ENCODE data around the gene FGF14. TPM values are rescaled to one million over a fixed set of nuclear protein-coding genes. Genes with fewer than 3 reads are reported as not detected.

The FGF14 gene
- total and polyA plus RNA-seq, 2 of the 4 experiments (the other 2 are of a cell fraction) = under 0.01 TPM; not detected in 1

DNA sequence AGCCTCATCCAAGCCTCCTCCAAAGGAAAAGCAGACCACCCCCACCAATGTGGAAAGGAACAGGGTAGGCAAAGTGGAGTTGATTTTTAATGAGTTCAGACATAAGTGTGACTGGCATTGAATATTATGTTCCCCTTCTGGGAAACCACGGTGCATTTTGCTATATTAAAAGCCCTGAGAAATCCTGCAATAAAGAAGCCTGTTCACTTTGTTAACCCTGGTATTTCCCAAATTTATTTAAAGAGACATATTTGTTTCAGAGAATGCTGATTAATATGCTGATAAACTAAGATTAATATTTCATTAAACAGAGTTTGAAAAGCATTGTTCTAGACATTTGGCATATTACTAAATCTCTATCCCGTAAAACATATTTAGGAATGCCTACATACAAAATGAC is 151.4 kb downstream of the FGF14 start:
- Histone ChIP-seq H2AK9ac (replicated peaks; ENCODE audit: low read depth, low read length, poor library complexity) (no peak overlapping the region), H3K9me1 (ENCODE audit: insufficient read depth, low read length) (no peaks in the 10 kb centered on the region), H3K18ac (ENCODE audit: low read depth, low read length) (no peak overlapping the region), H3K56ac (ENCODE audit: extremely low read depth, insufficient read depth, low read length) (no peak overlapping the region), H3K4me1 (ENCODE audit: control insufficient read depth, insufficient read depth, low read length) (no peaks in the 10 kb centered on the region), H4K91ac (ENCODE audit: insufficient read depth, low read depth, low read length) (no peak overlapping the region), H3K4me2 (ENCODE audit: low read depth, low read length) (no peak overlapping the region), H4K20me1 (ENCODE audit: insufficient read depth, low read length) (no peaks in the 10 kb centered on the region), H2BK20ac (ENCODE audit: low read depth, low read length) (no peak overlapping the region), H4K8ac (ENCODE audit: low read depth in 2 of 2, low read length in 2 of 2) (no peak overlapping the region), H3K9ac (ENCODE audit: low read depth, low read length) (no peak overlapping the region), H2BK15ac (ENCODE audit: low read depth, low read length) (no peak overlapping the region), H3K23ac (ENCODE audit: low read depth, low read length) (no peak overlapping the region), H2AFZ (replicated peaks; ENCODE audit: low read length, poor library complexity) (no peak overlapping the region), H3K14ac (replicated peaks; ENCODE audit: low read depth, low read length) (no peak overlapping the region), H3K79me1 (ENCODE audit: low read depth in 1 of 2, low read length in 2 of 2) (no peaks in the 10 kb centered on the region), H3K36me3 (ENCODE audit: control insufficient read depth, insufficient read depth, low read length) (no peaks in the 10 kb centered on the region), H4K5ac (ENCODE audit: low read depth, low read length) (no peak overlapping the region), H2BK120ac (ENCODE audit: low read depth, low read length) (no peak overlapping the region), H3K4me3 (ENCODE audit: insufficient read depth, low read depth, low read length) (no peak overlapping the region), H3K27me3 (ENCODE audit: control insufficient read depth, insufficient read depth, low read length) (no peaks in the 10 kb centered on the region), H2BK5ac (ENCODE audit: low read depth, low read length, poor library complexity, severe bottlenecking) (no peak overlapping the region), H3K9me3 (ENCODE audit: control insufficient read depth, insufficient read depth, low read length) (no peaks in the 10 kb centered on the region), H3K27ac (ENCODE audit: insufficient read depth, low read length) (no peak overlapping the region), H2AK5ac (ENCODE audit: low read depth, low read length) (no peak overlapping the region), H3K4ac (ENCODE audit: low read depth, low read length) (no peak overlapping the region)
- dilution Hi-C loops (cut with HindIII; ENCODE audit: low sequenced_read_pairs, unreplicated experiment) = no loop called here
- in situ Hi-C loops (cut with MboI; ENCODE audit: low sequenced_read_pairs) = no loop called here
- POLR2A ChIA-PET (ENCODE audit: unreplicated experiment) = no interaction called here
- CTCF ChIA-PET = no interaction called here
- TF ChIP-seq CEBPB (IDR thresholded peaks at IDR 0.05; ENCODE audit: low read depth, low read length) = no peak
- TF ChIP-seq, protein P1, sequence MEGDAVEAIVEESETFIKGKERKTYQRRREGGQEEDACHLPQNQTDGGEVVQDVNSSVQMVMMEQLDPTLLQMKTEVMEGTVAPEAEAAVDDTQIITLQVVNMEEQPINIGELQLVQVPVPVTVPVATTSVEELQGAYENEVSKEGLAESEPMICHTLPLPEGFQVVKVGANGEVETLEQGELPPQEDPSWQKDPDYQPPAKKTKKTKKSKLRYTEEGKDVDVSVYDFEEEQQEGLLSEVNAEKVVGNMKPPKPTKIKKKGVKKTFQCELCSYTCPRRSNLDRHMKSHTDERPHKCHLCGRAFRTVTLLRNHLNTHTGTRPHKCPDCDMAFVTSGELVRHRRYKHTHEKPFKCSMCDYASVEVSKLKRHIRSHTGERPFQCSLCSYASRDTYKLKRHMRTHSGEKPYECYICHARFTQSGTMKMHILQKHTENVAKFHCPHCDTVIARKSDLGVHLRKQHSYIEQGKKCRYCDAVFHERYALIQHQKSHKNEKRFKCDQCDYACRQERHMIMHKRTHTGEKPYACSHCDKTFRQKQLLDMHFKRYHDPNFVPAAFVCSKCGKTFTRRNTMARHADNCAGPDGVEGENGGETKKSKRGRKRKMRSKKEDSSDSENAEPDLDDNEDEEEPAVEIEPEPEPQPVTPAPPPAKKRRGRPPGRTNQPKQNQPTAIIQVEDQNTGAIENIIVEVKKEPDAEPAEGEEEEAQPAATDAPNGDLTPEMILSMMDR (conservative IDR thresholded peaks at IDR 0.05; ENCODE audit: low read depth, low read length) = no peak
- TF ChIP-seq, protein P2, sequence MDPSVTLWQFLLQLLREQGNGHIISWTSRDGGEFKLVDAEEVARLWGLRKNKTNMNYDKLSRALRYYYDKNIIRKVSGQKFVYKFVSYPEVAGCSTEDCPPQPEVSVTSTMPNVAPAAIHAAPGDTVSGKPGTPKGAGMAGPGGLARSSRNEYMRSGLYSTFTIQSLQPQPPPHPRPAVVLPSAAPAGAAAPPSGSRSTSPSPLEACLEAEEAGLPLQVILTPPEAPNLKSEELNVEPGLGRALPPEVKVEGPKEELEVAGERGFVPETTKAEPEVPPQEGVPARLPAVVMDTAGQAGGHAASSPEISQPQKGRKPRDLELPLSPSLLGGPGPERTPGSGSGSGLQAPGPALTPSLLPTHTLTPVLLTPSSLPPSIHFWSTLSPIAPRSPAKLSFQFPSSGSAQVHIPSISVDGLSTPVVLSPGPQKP (IDR thresholded peaks at IDR 0.05; ENCODE audit: borderline replicate concordance, low read depth, low read length) = no peak
- no peak for TF ChIP-seq NFE2L2 (IDR thresholded peaks at IDR 0.05; ENCODE audit: low read depth, low read length)
- no peak for TF ChIP-seq RFX5 (IDR thresholded peaks at IDR 0.05; ENCODE audit: low read depth, low read length)
- TF ChIP-seq POLR2A (IDR thresholded peaks at IDR 0.05; ENCODE audit: low read depth, low read length) = no peak
- no peak for TF ChIP-seq BHLHE40 (IDR thresholded peaks at IDR 0.05; ENCODE audit: low read depth, low read length)
- no peak for TF ChIP-seq SMC3 (IDR thresholded peaks at IDR 0.05; ENCODE audit: low read depth, low read length)
- no peak for TF ChIP-seq CHD1 (IDR thresholded peaks at IDR 0.05; ENCODE audit: low read depth, low read length)
- no peak for TF ChIP-seq RAD21 (IDR thresholded peaks at IDR 0.05; ENCODE audit: low read length)
- TF ChIP-seq MAZ (IDR thresholded peaks at IDR 0.05; ENCODE audit: borderline replicate concordance, low read depth, low read length) = no peak
- TF ChIP-seq, protein P3, sequence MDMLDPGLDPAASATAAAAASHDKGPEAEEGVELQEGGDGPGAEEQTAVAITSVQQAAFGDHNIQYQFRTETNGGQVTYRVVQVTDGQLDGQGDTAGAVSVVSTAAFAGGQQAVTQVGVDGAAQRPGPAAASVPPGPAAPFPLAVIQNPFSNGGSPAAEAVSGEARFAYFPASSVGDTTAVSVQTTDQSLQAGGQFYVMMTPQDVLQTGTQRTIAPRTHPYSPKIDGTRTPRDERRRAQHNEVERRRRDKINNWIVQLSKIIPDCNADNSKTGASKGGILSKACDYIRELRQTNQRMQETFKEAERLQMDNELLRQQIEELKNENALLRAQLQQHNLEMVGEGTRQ (IDR thresholded peaks at IDR 0.05; ENCODE audit: low read depth, low read length) = no peak
- no peak for TF ChIP-seq RCOR1 (IDR thresholded peaks at IDR 0.05; ENCODE audit: insufficient replicate concordance, low read length)
- TF ChIP-seq FOS (IDR thresholded peaks at IDR 0.05; ENCODE audit: low read depth, low read length) = no peak
- no peak for TF ChIP-seq MXI1 (IDR thresholded peaks at IDR 0.05; ENCODE audit: borderline replicate concordance, low read depth, low read length)
- TF ChIP-seq MAFK (IDR thresholded peaks at IDR 0.05; ENCODE audit: low read depth, low read length) = no peak
- ATAC-seq (ENCODE audit: low read depth) (no peak), DNase-seq (no peak)
- no CpG with 5 or more reads among the region's 2 CpGs for WGBS, 2 experiments (ENCODE audit: extremely low coverage in 2 of 2, insufficient read length in 1 of 2)
- no TSS peak for BruUV-seq (replicated peaks)
- intact Hi-C loops (cut with micrococcal nuclease) = no loop called here

Measured in IMR-90 (cell line).